Activated CD4-positive, alpha-beta T cell treated with anti-CD3 and anti-CD28 coated beads for 36 hours (primary cell): ENCODE data around the gene RNU1-3. TPM values are rescaled to one million over a fixed set of nuclear protein-coding genes. Genes with fewer than 3 reads are reported as not detected.
"Not testable (repeated sequence)": the region's sequence is repeated elsewhere in the genome, so short reads cannot be mapped to it uniquely, and the experiment has no call there.

Experiments used
- ATAC-seq: fragments of 200-7000 bp; cut with Tn5 transposase; one replicate; pipeline ENCODE4 v1.10.0; 2021; ENCODE audit warnings: mild to moderate bottlenecking, moderate library complexity
- CTCF ChIA-PET: fragments of 350-600 bp; sonication (Branson Sonifier 250); formaldehyde crosslinking; loops from one replicate; lab custom pipeline; 2021; ENCODE audit warnings: antibody characterized with exemption; lab: Charles Lee
- POLR2A ChIA-PET: fragments of 350-600 bp; sonication (Branson Sonifier 250); formaldehyde crosslinking; loops from one replicate; lab custom pipeline; 2021; ENCODE audit warnings: antibody characterized with exemption, inconsistent platforms; lab: Charles Lee
- DNase-seq: peaks from one replicate; pipeline ENCODE4 v3.0.0-alpha.2; 2020
- H3K27ac Mint-ChIP-seq: one replicate; pipeline ENCODE4 v1.8.0; 2021; ENCODE audit warnings: mixed read lengths
- H3K27me3 Mint-ChIP-seq: one replicate; pipeline ENCODE4 v1.8.0; 2021; ENCODE audit warnings: mixed read lengths
- H3K36me3 Mint-ChIP-seq: one replicate; pipeline ENCODE4 v1.8.0; 2021; ENCODE audit warnings: low read depth, mixed read lengths
- H3K4me1 Mint-ChIP-seq: one replicate; pipeline ENCODE4 v1.8.0; 2021; ENCODE audit warnings: mixed read lengths
- H3K4me3 Mint-ChIP-seq: one replicate; pipeline ENCODE4 v1.8.0; 2021; ENCODE audit warnings: mild to moderate bottlenecking, moderate library complexity, mixed read lengths
- H3K9me3 Mint-ChIP-seq: one replicate; pipeline ENCODE4 v1.8.0; 2021; ENCODE audit warnings: low read depth, mixed read lengths
- intact Hi-C, 2 experiments: fragments of 100-400 bp; cut with DNase I in 1 of 2; cut with micrococcal nuclease in 1 of 2; formaldehyde crosslinking; loops; one replicate each; pipeline versions ENCODE4 v1.14.2 to v1.15.1; 2022 to 2024; cut with DNase I, micrococcal nuclease
- total RNA-seq, 2 experiments: library from RNA; stranded (reverse); gene quantifications; one replicate each; pipeline ENCODE4 v1.2.3, GENCODE V29; 2021

RNU1-3 gene
- total RNA-seq, 2 experiments from 2014 or later, result 1,573 to 2,291 TPM

DNA sequence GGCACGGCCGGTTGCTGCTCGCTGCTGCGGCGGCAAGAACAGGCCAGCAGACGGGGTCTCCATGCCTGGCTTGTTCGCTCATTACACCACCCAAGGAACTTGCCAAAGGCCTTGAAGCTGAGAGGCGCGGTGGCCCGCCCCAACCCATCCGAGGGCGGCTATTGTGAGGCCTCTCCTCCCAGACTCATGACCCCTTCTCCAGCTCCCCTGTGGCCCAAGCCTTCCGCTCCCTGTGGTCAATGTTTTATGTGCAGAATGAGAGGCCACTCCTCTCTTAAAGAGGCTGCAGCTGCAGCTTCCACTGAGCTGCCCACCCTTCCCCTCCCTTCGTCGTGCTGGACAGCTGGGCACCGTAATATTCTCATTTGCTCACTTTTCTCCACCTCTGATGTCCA, 27.6 kb upstream of the RNU1-3 start:
- H3K27ac Mint-ChIP-seq, intact Hi-C loops, H3K36me3 Mint-ChIP-seq, ATAC-seq, H3K9me3 Mint-ChIP-seq, H3K4me3 Mint-ChIP-seq, POLR2A ChIA-PET, H3K4me1 Mint-ChIP-seq, DNase-seq: not testable (repeated sequence)
- peaks cover 12% of the 10 kb centered on the region for H3K27me3 Mint-ChIP-seq
- CTCF ChIA-PET, result interaction anchor here (1.1 to 1.9 kb wide), 3 partner anchors 8 to 13 kb away, joined by 3 to 9 read pairs (median 4); no protein-coding TSS in a partner anchor

DNA sequence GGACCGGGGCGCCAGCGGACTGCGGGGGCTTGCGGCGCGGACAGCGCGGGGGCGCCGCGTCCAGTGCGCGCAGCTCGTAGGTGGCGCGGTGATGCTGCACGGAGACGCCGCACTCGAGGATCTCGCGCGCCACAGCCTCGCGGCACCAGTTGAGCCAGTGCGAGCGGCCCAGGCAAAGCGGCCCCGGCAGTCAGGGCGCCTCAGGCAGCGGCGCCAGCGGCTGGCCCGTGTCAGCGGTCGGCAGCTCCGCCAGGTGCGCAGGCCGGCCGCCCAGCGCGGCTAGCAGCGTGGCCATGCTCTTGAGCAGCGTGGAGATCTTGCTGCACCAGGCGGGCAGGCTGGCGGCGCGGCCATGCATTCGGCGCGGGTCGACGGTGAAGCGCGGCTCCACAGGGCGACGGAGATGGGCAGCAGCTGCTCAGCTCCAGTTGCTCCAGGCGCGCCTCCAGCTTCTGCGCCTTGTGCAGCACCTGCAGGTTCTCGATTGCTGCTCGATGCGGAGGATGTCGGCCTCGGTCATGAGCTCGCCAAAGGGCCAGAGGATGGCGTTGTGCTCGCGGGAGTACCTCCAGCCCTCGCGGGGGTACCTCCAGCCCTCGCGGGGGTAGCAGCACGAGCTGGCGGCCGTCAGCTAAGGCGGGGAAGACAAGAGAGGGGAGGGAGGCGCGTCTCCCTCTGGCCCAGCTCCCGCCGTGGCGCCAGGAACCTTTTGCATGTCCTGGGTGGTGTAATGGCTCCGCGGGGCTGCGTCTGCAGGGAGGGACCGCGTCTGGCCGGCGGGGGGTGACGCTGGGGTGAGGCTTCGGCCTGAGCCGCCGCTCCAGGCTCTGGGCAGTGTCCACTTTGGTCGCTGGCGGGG, 26.9 kb upstream of the RNU1-3 start:
- DNase-seq (peak; percentile 4), ATAC-seq (peak; percentile 31)
- H3K9me3 Mint-ChIP-seq, H3K4me1 Mint-ChIP-seq, H3K4me3 Mint-ChIP-seq, H3K36me3 Mint-ChIP-seq, H3K27ac Mint-ChIP-seq, intact Hi-C loops: not testable (repeated sequence)
- peaks cover 12% of the 10 kb centered on the region for H3K27me3 Mint-ChIP-seq
- ChIA-PET POLR2A (interaction anchor here (0.6 to 1.5 kb wide), 2 partner anchors 212 to 345 kb away, joined by 3 to 4 read pairs; no protein-coding TSS in a partner anchor), CTCF (interaction anchor here (0.6 to 1.9 kb wide), 4 partner anchors 9 to 34 kb away, joined by 3 to 9 read pairs (median 4); no protein-coding TSS in a partner anchor)

DNA sequence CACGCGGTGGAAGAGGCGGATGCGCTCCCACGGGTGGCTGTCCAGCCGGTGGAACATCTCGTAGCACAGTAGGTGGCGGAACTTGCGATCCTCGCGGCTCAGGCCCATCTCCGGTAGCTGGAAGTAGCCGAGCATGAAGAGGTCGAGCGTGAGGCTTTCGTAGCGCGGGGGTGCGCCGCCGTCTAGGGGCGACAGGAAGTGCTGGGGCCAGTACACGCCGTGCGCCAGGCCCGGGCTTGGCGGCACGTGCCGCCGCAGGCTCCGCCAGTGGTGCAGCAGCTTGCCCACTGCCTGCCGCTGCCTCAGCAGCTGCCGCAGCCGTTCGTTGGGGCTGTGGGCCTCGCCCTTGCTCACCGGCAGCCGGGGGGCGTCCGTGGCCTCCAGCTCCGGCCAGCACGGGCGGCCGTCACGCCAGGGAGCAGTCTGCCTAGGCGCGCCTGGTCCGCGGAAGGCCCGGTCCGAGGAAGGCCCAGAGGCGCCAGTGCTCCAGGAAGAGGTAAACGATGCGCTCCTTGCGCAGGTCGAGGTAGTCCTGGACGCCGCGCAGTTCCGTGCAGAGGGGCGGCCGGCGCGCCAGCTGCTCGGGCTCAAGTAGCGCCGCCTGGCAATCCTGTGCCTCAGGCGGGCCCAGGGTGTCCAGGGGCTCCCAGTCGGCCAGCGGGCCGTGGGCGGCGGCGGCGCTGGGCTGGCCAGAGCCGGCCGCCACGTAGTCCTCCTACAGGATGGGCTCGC, 26.1 kb upstream of the RNU1-3 start:
- H3K4me3 Mint-ChIP-seq, H3K27ac Mint-ChIP-seq, intact Hi-C loops, H3K27me3 Mint-ChIP-seq, H3K4me1 Mint-ChIP-seq, H3K9me3 Mint-ChIP-seq, H3K36me3 Mint-ChIP-seq: not testable (repeated sequence)
- CTCF ChIA-PET, result interaction anchor here (0.6 to 1.9 kb wide), 3 partner anchors 14 to 68 kb away, joined by 3 to 9 read pairs (median 3); no protein-coding TSS in a partner anchor
- DNase-seq (peak; percentile 17), ATAC-seq (peak; percentile 30)
- POLR2A ChIA-PET, result interaction anchor here (0.6 to 1.5 kb wide), 2 partner anchors 212 to 346 kb away, joined by 3 to 4 read pairs; no protein-coding TSS in a partner anchor

DNA sequence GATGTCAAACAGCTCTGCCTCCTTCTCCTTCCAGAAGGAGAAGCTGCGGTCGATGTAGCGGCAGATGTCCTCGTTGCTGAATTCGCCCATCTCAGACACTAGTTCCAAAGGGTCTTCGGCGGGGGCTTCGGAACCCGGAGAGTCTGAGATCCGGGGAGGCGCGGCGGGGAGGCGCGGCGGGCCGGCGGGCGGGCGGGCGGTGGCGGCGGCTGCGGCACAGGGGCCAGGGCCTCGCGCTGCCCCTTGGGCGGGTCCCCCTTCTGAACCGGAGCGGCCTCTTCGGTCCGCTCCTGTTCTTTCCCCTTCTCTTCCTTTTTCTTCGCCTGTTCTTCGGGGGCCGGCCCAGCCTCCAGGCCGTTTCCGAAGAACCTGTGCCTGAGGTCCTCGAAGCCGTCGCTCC, 25.5 kb upstream of the RNU1-3 start:
- POLR2A ChIA-PET, H3K4me3 Mint-ChIP-seq, H3K27me3 Mint-ChIP-seq, H3K9me3 Mint-ChIP-seq, ATAC-seq, intact Hi-C loops, H3K36me3 Mint-ChIP-seq, H3K27ac Mint-ChIP-seq, DNase-seq, H3K4me1 Mint-ChIP-seq: not testable (repeated sequence)
- CTCF ChIA-PET, result interaction anchor here (1.0 kb wide), 1 partner anchor 68 kb away, joined by 3 read pairs; no protein-coding TSS in a partner anchor

DNA sequence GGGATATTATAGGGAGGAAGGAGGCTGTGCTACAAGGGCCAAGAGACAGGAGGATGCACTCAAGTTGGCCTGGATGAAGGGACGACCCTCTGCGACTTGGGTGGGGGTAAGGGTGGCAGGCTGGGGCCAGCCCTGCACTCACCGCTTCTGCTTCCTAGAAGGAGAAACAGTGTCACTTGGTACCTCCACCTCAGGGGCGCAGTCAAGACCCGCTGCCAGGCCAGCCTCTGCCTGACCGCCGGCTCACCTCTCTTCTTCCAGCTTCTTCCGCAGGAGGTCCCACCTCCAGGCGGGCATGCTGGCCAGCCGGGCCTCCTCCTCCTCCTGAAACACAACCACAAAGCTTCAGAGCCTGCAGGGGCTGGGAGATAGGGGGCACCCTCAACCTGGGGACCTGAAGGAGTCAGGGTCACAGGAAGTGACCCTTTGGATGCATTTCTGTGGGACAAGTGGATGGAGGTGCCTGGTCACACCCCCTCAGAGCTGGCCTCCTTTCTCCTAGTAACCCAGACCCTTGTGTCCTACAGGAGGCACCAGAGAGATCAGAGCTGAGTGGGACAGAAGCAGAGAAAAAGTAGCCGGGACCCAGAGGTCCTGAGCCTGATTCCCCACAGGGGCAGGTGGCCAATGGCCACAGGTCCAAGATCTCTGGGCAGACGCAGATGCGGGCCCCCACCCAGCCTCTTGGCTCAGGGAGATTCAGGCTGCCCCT, 24.4 kb upstream of the RNU1-3 start:
- POLR2A ChIA-PET, H3K36me3 Mint-ChIP-seq, DNase-seq, ATAC-seq, intact Hi-C loops, H3K4me1 Mint-ChIP-seq, H3K27ac Mint-ChIP-seq, H3K27me3 Mint-ChIP-seq, H3K4me3 Mint-ChIP-seq, H3K9me3 Mint-ChIP-seq: not testable (repeated sequence)
- CTCF ChIA-PET, result interaction anchor here (0.7 to 1.6 kb wide), 4 partner anchors 9 to 197 kb away, joined by 3 to 4 read pairs (median 4); no protein-coding TSS in a partner anchor

DNA sequence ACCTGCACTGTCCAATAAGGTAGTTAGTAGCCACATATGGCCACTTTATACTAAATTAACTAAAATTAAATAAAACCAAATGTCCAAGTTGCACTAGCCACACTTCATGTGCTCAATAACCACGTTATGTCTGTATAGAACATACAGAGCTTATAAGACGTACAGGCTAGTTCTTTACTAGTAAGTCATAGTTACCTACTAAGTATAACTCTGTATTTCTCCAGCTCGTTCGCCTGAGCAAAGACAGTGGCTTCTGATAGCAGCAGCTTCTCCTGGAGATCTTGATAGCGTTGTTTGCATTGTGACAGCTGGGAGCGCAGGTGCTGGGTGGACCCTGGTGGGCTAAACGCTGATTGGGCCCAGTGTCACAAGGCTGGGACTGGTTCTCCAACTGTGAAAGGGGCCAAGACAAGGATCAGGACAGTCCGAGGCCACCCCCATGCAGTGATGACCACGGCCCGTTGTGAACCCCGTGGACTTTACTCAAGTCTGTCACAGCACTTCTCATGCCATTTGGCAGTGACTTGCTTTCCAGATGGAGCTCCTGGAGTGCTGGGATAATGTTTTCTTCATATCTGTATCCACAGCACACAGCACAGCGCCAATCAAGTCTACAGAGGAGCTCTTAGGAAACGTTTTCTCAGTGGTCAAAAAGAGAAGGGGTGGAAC, 20.5 kb upstream of the RNU1-3 start:
- H3K9me3 Mint-ChIP-seq, H3K4me3 Mint-ChIP-seq, H3K27ac Mint-ChIP-seq, DNase-seq, intact Hi-C loops, POLR2A ChIA-PET, H3K36me3 Mint-ChIP-seq, H3K4me1 Mint-ChIP-seq, ATAC-seq: not testable (repeated sequence)
- peaks cover 11% of the 10 kb centered on the region for H3K27me3 Mint-ChIP-seq
- CTCF ChIA-PET, result interaction anchor here (0.7 to 1.9 kb wide), 4 partner anchors 11 to 76 kb away, joined by 3 to 8 read pairs (median 4); no protein-coding TSS in a partner anchor

DNA sequence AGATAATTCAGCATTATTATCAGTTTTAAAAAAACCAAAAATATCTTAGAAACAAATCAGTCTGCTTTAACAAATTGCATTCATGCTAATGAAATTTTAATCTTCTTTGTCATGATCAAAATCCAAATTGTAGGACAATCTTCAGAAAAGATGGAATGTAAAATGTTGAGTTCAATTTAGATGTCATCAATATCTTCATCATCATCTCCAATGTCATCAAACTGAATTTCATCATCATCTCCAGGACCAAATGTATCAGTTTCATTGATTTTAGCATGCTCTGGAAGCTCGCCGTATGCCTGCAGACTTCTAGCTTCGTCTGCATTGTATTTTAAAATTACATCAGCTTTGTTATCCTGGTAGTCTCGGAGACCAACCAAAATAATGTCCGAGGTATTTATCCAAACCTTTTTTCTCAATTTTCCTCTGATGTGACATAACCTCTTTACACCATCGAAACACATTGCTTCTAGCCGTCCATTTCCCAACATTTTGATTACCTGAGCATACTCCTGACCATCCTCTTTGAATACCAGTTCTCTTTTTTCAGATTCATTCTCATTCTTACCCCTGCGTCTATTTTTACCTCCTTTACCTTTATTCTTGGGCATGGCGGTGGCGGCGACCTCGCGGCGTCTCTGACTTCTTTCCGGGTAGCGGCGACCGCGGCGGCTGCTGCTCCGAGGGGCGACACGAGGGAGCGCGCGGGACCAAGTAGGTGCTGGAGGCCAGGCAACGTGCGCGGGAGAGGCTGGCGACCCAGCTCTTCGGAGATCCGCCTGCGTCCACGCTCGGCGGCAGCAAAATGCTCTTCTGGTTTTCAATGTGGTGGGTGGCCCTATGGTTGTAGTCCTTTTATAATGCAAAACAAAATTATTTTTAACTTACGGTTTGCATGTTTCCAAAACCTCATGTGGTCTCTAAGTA, 19.0 kb upstream of the RNU1-3 start:
- H3K27me3 Mint-ChIP-seq, result peaks cover 13% of the 10 kb centered on the region
- CTCF ChIA-PET, result interaction anchor here (0.8 to 1.2 kb wide), 6 partner anchors 10 to 65 kb away, joined by 3 to 8 read pairs (median 4); no protein-coding TSS in a partner anchor
- ATAC-seq, POLR2A ChIA-PET, H3K36me3 Mint-ChIP-seq, DNase-seq, H3K4me3 Mint-ChIP-seq, H3K4me1 Mint-ChIP-seq, H3K27ac Mint-ChIP-seq, intact Hi-C loops, H3K9me3 Mint-ChIP-seq: not testable (repeated sequence)

DNA sequence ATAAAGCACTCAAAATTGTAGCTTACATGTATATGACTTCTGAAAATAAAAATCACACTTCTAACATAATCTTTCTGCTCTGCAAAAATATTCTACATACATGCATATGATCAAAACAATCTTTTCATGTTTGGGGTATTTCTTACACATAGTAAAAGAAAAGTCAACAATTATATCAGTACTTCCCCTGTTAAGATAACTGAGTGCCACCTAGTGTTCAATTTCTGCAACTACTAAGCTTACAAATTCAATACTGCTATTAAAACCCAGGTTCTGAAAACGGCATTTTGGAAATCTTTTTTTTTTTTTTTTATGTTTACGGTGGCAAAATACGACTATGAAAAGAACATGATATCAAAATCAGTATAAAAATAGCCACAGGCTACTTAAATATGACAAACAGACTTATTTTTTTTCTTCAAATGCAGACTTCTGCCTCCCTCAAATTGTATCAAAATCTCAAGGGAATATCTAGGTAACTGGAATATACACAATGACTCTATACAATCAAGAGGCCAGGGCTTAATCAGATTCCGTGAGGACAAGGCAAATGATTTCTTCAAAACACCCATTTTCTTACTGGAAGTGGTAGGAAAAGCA, 18.1 kb upstream of the RNU1-3 start:
- H3K36me3 Mint-ChIP-seq, DNase-seq, H3K9me3 Mint-ChIP-seq, H3K27ac Mint-ChIP-seq, intact Hi-C loops, H3K4me3 Mint-ChIP-seq, POLR2A ChIA-PET, H3K4me1 Mint-ChIP-seq: not testable (repeated sequence)
- peaks cover 17% of the 10 kb centered on the region for H3K27me3 Mint-ChIP-seq
- CTCF ChIA-PET, result interaction anchor here (0.8 to 1.2 kb wide), 6 partner anchors 11 to 64 kb away, joined by 3 to 8 read pairs (median 4); no protein-coding TSS in a partner anchor
- ATAC-seq, result peak; percentile 77

DNA sequence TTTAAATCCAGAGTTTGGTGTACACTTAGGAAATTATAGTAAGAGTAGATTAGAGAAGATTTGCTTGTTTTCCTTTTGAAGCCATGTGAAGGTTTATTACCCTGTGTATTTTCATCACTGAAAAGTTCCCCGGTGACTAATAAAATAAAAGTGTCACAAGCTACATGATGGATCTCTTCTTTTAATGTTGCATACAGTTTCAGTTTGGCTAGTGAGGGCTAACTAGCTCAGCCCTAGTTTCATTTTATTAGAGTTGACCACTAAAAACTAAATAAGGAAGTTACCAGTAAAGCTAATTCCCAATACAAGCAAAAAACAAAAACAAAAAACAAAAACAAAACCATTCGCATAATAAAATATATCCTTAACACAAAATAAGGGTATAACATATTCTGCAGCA, 17.4 kb upstream of the RNU1-3 start:
- H3K36me3 Mint-ChIP-seq, ATAC-seq, H3K9me3 Mint-ChIP-seq, H3K27ac Mint-ChIP-seq, DNase-seq, H3K4me3 Mint-ChIP-seq, CTCF ChIA-PET, H3K4me1 Mint-ChIP-seq, intact Hi-C loops, POLR2A ChIA-PET: not testable (repeated sequence)
- peaks cover 21% of the 10 kb centered on the region for H3K27me3 Mint-ChIP-seq
